ENCODE measurements around the gene RPH3AL. TPM values are rescaled to one million over a fixed set of nuclear protein-coding genes. Genes with fewer than 3 reads are reported as not detected.

Gene RPH3AL
- polyA plus RNA-seq, 3 donors: 0.71 to 1.9 (median 1.5) TPM

- peaks cover 19 to 34% (median 22%) of the 10 kb centered on the region in 3 donors for H3K27me3 Mint-ChIP-seq (ENCODE audit: low read depth in 3 of 3)
- H3K27ac Mint-ChIP-seq: no peak overlapping the region
- no peaks in the 10 kb centered on the region for H3K36me3 ChIP-seq (replicated peaks in 1 of 2; ENCODE audit: control insufficient read depth in 1 of 2, insufficient read depth in 2 of 2, low read length in 2 of 2)
- peaks cover 0 to 15% of the 10 kb centered on the region in 2 donors for H3K27me3 ChIP-seq (ENCODE audit: control insufficient read depth in 2 of 2, insufficient read depth in 2 of 2, low read length in 2 of 2)
- intact Hi-C loops (cut with micrococcal nuclease): no loop called here
- H3K79me2 ChIP-seq (ENCODE audit: insufficient read depth, low read length): no peaks in the 10 kb centered on the region
- no peak overlapping the region for H2AFZ ChIP-seq (ENCODE audit: insufficient read depth, low read depth, low read length, poor library complexity, severe bottlenecking)
- H3K27ac ChIP-seq (ENCODE audit: low read depth in 1 of 2, low read length in 2 of 2): no peak overlapping the region
- peaks cover 13% of the 10 kb centered on the region for H3K4me1 Mint-ChIP-seq
- no peak for TF ChIP-seq CTCF (IDR thresholded peaks at IDR 0.05)
- no peaks in the 10 kb centered on the region for H3K9me3 ChIP-seq (replicated peaks in 1 of 2; ENCODE audit: control insufficient read depth in 1 of 2, insufficient read depth in 1 of 2, low read length in 2 of 2)
- no peak for DNase-seq
- no peak overlapping the region for H3K9ac ChIP-seq (ENCODE audit: insufficient read depth, low read length, poor library complexity, severe bottlenecking)
- H3K4me3 Mint-ChIP-seq: no peak overlapping the region
- H3K4me2 ChIP-seq (replicated peaks; ENCODE audit: extremely low read depth, low read length, poor library complexity, severe bottlenecking): no peak overlapping the region
- 94% methylated on average over 4 of the region's 4 CpGs for WGBS (ENCODE audit: insufficient coverage)
- peaks cover 0 to 8% (median 3%) of the 10 kb centered on the region in 7 donors for H3K9me3 Mint-ChIP-seq
- H3K4me3 ChIP-seq (replicated peaks in 1 of 3; ENCODE audit: low read depth in 2 of 3, low read length in 3 of 3): no peak overlapping the region
- H3K36me3 Mint-ChIP-seq: peaks cover 0 to 3% of the 10 kb centered on the region in 2 donors
- no peaks in the 10 kb centered on the region for H4K20me1 ChIP-seq (ENCODE audit: insufficient read depth, low read length)
- peaks cover 0 to 8% of the 10 kb centered on the region in 2 donors for H3K4me1 ChIP-seq (ENCODE audit: control insufficient read depth in 1 of 2, insufficient read depth in 2 of 2, low read length in 2 of 2)
Observed at GRCh38 chr17:340074-340473, 12.5 kb downstream of the RPH3AL start.

GRCh38 chr17:339193-340061 lies 13.2 kb downstream of the RPH3AL start:
- no peak for DNase-seq
- Mint-ChIP-seq H3K36me3 (peaks cover 0 to 3% of the 10 kb centered on the region in 2 donors), H3K4me3 (no peak overlapping the region), H3K27ac (peak overlapping the region in 1 of 7 donors; percentile 28), H3K9me3 (peaks cover 0 to 6% (median 4%) of the 10 kb centered on the region in 7 donors), H3K27me3 (ENCODE audit: low read depth in 3 of 3) (peaks cover 24 to 39% (median 25%) of the 10 kb centered on the region in 3 donors), H3K4me1 (peaks cover 12% of the 10 kb centered on the region)
- Histone ChIP-seq H3K4me3 (replicated peaks in 1 of 3; ENCODE audit: low read depth in 2 of 3, low read length in 3 of 3) (no peak overlapping the region), H3K4me2 (replicated peaks; ENCODE audit: extremely low read depth, low read length, poor library complexity, severe bottlenecking) (no peak overlapping the region), H4K20me1 (ENCODE audit: insufficient read depth, low read length) (no peaks in the 10 kb centered on the region), H3K79me2 (ENCODE audit: insufficient read depth, low read length) (no peaks in the 10 kb centered on the region), H3K27me3 (ENCODE audit: control insufficient read depth in 2 of 2, insufficient read depth in 2 of 2, low read length in 2 of 2) (peaks cover 0 to 19% of the 10 kb centered on the region in 2 donors), H3K36me3 (replicated peaks in 1 of 2; ENCODE audit: control insufficient read depth in 1 of 2, insufficient read depth in 2 of 2, low read length in 2 of 2) (no peaks in the 10 kb centered on the region), H2AFZ (ENCODE audit: insufficient read depth, low read depth, low read length, poor library complexity, severe bottlenecking) (no peak overlapping the region), H3K4me1 (ENCODE audit: control insufficient read depth in 1 of 2, insufficient read depth in 2 of 2, low read length in 2 of 2) (peaks cover 0 to 8% of the 10 kb centered on the region in 2 donors), H3K27ac (ENCODE audit: low read depth in 1 of 2, low read length in 2 of 2) (no peak overlapping the region), H3K9me3 (replicated peaks in 1 of 2; ENCODE audit: control insufficient read depth in 1 of 2, insufficient read depth in 1 of 2, low read length in 2 of 2) (no peaks in the 10 kb centered on the region), H3K9ac (ENCODE audit: insufficient read depth, low read length, poor library complexity, severe bottlenecking) (no peak overlapping the region)
- WGBS (ENCODE audit: insufficient coverage): 96% methylated on average over 22 of the region's 23 CpGs
- no peak for TF ChIP-seq CTCF (IDR thresholded peaks at IDR 0.05)
- intact Hi-C loops (cut with micrococcal nuclease): no loop called here
